Activated T-helper 1 cell treated with anti-CD3 and anti-CD28 coated beads, Interleukin-12 subunit alpha, Interleukin-12 subunit beta, Interleukin-2, Interleukin-4 antibody, amounts not matched to agents 30 ng/mL and 10 ng/mL and 1 ng/mL, durations not matched to agents 14 hours and 24 hours and 36 hours (primary cell): ENCODE results near the gene ATP11B. TPM values are rescaled to one million over a fixed set of nuclear protein-coding genes. Genes with fewer than 3 reads are reported as not detected.

Source experiments
- DNase-seq: peaks from one replicate; pipeline ENCODE4 v3.0.0; 2021; ENCODE audit warnings: low spot score
- H3K27ac Mint-ChIP-seq: one replicate; pipeline ENCODE4 v1.8.0; 2021; ENCODE audit warnings: mild to moderate bottlenecking, mixed read lengths
- H3K27me3 Mint-ChIP-seq: one replicate; pipeline ENCODE4 v1.8.0; 2022; ENCODE audit warnings: mild to moderate bottlenecking, moderate library complexity, mixed read lengths; ENCODE audit not compliant: insufficient read depth
- H3K36me3 Mint-ChIP-seq: one replicate; pipeline ENCODE4 v1.8.0; 2021; ENCODE audit warnings: low read depth, mixed read lengths
- H3K4me1 Mint-ChIP-seq: one replicate; pipeline ENCODE4 v1.8.0; 2021; ENCODE audit warnings: low read depth, mixed read lengths
- H3K4me3 Mint-ChIP-seq: one replicate; pipeline ENCODE4 v1.8.0; 2021; ENCODE audit warnings: mild to moderate bottlenecking, moderate library complexity, mixed read lengths
- H3K9me3 Mint-ChIP-seq: one replicate; pipeline ENCODE4 v1.8.0; 2021; ENCODE audit warnings: mixed read lengths
- intact Hi-C: fragments of 100-400 bp; cut with micrococcal nuclease; formaldehyde crosslinking; loops from one replicate; pipeline ENCODE4 v1.15.1; 2024
- total RNA-seq: library from RNA; stranded (reverse); gene quantifications from 2 replicates; pipeline ENCODE4 v1.2.3, GENCODE V29; 2022

The ATP11B gene
- 92.3 and 95.1 TPM in 2 replicates for total RNA-seq

GRCh38 chr3:182792901-182793662 is at the start of gene ATP11B:
Gene ATP11B, plus strand, starts transcription at chr3:182793504. Its CDS starts 256 bp downstream, at chr3:182793760.
- H3K27me3 Mint-ChIP-seq = no peaks in the 10 kb centered on the region
- intact Hi-C loops = loop anchor here (1.0 to 10.0 kb wide), 5 partner anchors 81 to 1808 kb away; partner anchors contain the start of genes DNAJC19, LAMP3 and MCCC1
- H3K27ac Mint-ChIP-seq = peak within 1 kb of the TSS; percentile 98

GRCh38 chr3:182746959-182747358 is 46.3 kb upstream of the ATP11B start:
- no peaks in the 10 kb centered on the region for H3K4me1 Mint-ChIP-seq
- no peak overlapping the region for H3K27ac Mint-ChIP-seq
- intact Hi-C loops = no loop called here
- no peaks in the 10 kb centered on the region for H3K36me3 Mint-ChIP-seq
- no peak overlapping the region for H3K4me3 Mint-ChIP-seq
- no peaks in the 10 kb centered on the region for H3K9me3 Mint-ChIP-seq
- H3K27me3 Mint-ChIP-seq = peaks cover 2% of the 10 kb centered on the region
- no peak for DNase-seq

More at GRCh38 chr3:182792901-182793662, at the start of gene ATP11B:
- DNase-seq = peak; percentile 75
- Mint-ChIP-seq H3K4me3 (peak within 1 kb of the TSS; percentile 94), H3K9me3 (no peaks in the 10 kb centered on the region), H3K36me3 (peaks cover 9% of the 10 kb centered on the region), H3K4me1 (peaks cover 34% of the 10 kb centered on the region)

- no peak for DNase-seq
- no peaks in the 10 kb centered on the region for H3K9me3 Mint-ChIP-seq
- H3K27ac Mint-ChIP-seq = no peak overlapping the region
- no peaks in the 10 kb centered on the region for H3K36me3 Mint-ChIP-seq
- H3K27me3 Mint-ChIP-seq = peaks cover 32% of the 10 kb centered on the region
- intact Hi-C loops = no loop called here
- H3K4me3 Mint-ChIP-seq = no peak overlapping the region
- no peaks in the 10 kb centered on the region for H3K4me1 Mint-ChIP-seq
These were observed 38.0 kb upstream of the ATP11B start for GRCh38 chr3:182755308-182755707.

- H3K4me1 Mint-ChIP-seq = no peaks in the 10 kb centered on the region
- intact Hi-C loops = no loop called here
- peaks cover 33% of the 10 kb centered on the region for H3K27me3 Mint-ChIP-seq
These were observed 37.6 kb upstream of the ATP11B start for GRCh38 chr3:182755712-182756111.

GRCh38 chr3:182760576-182761164 is 32.6 kb upstream of the ATP11B start:
- H3K9me3 Mint-ChIP-seq = no peaks in the 10 kb centered on the region
- H3K4me1 Mint-ChIP-seq = no peaks in the 10 kb centered on the region
- intact Hi-C loops = no loop called here
- no peaks in the 10 kb centered on the region for H3K36me3 Mint-ChIP-seq
- no peak overlapping the region for H3K4me3 Mint-ChIP-seq
- no peak overlapping the region for H3K27ac Mint-ChIP-seq
- peaks cover 37% of the 10 kb centered on the region for H3K27me3 Mint-ChIP-seq
- DNase-seq = no peak

More at GRCh38 chr3:182755712-182756111, 37.6 kb upstream of the ATP11B start:
- DNase-seq = no peak
- Mint-ChIP-seq H3K9me3 (no peaks in the 10 kb centered on the region), H3K4me3 (no peak overlapping the region), H3K36me3 (no peaks in the 10 kb centered on the region), H3K27ac (no peak overlapping the region)

- no peaks in the 10 kb centered on the region for H3K36me3 Mint-ChIP-seq
- H3K9me3 Mint-ChIP-seq = no peaks in the 10 kb centered on the region
- no peak overlapping the region for H3K27ac Mint-ChIP-seq
- intact Hi-C loops = no loop called here
- H3K4me1 Mint-ChIP-seq = no peaks in the 10 kb centered on the region
- H3K27me3 Mint-ChIP-seq = peaks cover 23% of the 10 kb centered on the region
- DNase-seq = no peak
- H3K4me3 Mint-ChIP-seq = no peak overlapping the region
These were observed 29.4 kb upstream of the ATP11B start for GRCh38 chr3:182763896-182764295.

GRCh38 chr3:182765287-182765686 is 28.0 kb upstream of the ATP11B start:
- H3K36me3 Mint-ChIP-seq = no peaks in the 10 kb centered on the region
- H3K4me1 Mint-ChIP-seq = no peaks in the 10 kb centered on the region
- no peak overlapping the region for H3K27ac Mint-ChIP-seq
- no peak for DNase-seq
- H3K27me3 Mint-ChIP-seq = peaks cover 23% of the 10 kb centered on the region
- H3K4me3 Mint-ChIP-seq = no peak overlapping the region
- intact Hi-C loops = no loop called here
- H3K9me3 Mint-ChIP-seq = no peaks in the 10 kb centered on the region

- H3K9me3 Mint-ChIP-seq = no peaks in the 10 kb centered on the region
These were observed 27.2 kb upstream of the ATP11B start for GRCh38 chr3:182766099-182766498.

GRCh38 chr3:182768413-182768812 is 24.9 kb upstream of the ATP11B start:
- H3K9me3 Mint-ChIP-seq = no peaks in the 10 kb centered on the region

More at GRCh38 chr3:182766099-182766498, 27.2 kb upstream of the ATP11B start:
- H3K27me3 Mint-ChIP-seq = peaks cover 21% of the 10 kb centered on the region
- no peaks in the 10 kb centered on the region for H3K4me1 Mint-ChIP-seq
- DNase-seq = no peak
- H3K36me3 Mint-ChIP-seq = no peaks in the 10 kb centered on the region
- no peak overlapping the region for H3K4me3 Mint-ChIP-seq
- H3K27ac Mint-ChIP-seq = no peak overlapping the region
- intact Hi-C loops = no loop called here

GRCh38 chr3:182769673-182770072 is 23.6 kb upstream of the ATP11B start:
- no peaks in the 10 kb centered on the region for H3K9me3 Mint-ChIP-seq
- no peak for DNase-seq
- no peak overlapping the region for H3K4me3 Mint-ChIP-seq
- intact Hi-C loops = no loop called here
- H3K4me1 Mint-ChIP-seq = no peaks in the 10 kb centered on the region
- no peaks in the 10 kb centered on the region for H3K36me3 Mint-ChIP-seq
- peaks cover 35% of the 10 kb centered on the region for H3K27me3 Mint-ChIP-seq
- H3K27ac Mint-ChIP-seq = no peak overlapping the region

More at GRCh38 chr3:182768413-182768812, 24.9 kb upstream of the ATP11B start:
- Mint-ChIP-seq H3K27ac (no peak overlapping the region), H3K36me3 (no peaks in the 10 kb centered on the region), H3K4me3 (no peak overlapping the region), H3K4me1 (no peaks in the 10 kb centered on the region), H3K27me3 (peaks cover 30% of the 10 kb centered on the region)
- intact Hi-C loops = no loop called here
- no peak for DNase-seq

GRCh38 chr3:182782149-182782548 is 11.2 kb upstream of the ATP11B start:
- no peak overlapping the region for H3K27ac Mint-ChIP-seq
- H3K36me3 Mint-ChIP-seq = no peaks in the 10 kb centered on the region
- H3K9me3 Mint-ChIP-seq = peaks cover 5% of the 10 kb centered on the region
- H3K4me1 Mint-ChIP-seq = peaks cover 9% of the 10 kb centered on the region
- H3K27me3 Mint-ChIP-seq = no peaks in the 10 kb centered on the region
- no peak for DNase-seq
- H3K4me3 Mint-ChIP-seq = no peak overlapping the region
- intact Hi-C loops = no loop called here

- no peaks in the 10 kb centered on the region for H3K27me3 Mint-ChIP-seq
- H3K4me1 Mint-ChIP-seq = peaks cover 12% of the 10 kb centered on the region
- peaks cover under 1% of the 10 kb centered on the region for H3K9me3 Mint-ChIP-seq
- no peak overlapping the region for H3K27ac Mint-ChIP-seq
- no peaks in the 10 kb centered on the region for H3K36me3 Mint-ChIP-seq
- no peak for DNase-seq
- H3K4me3 Mint-ChIP-seq = no peak overlapping the region
- intact Hi-C loops = no loop called here
These were observed 10.2 kb upstream of the ATP11B start for GRCh38 chr3:182783106-182783505.

- H3K36me3 Mint-ChIP-seq = no peaks in the 10 kb centered on the region
These were observed 8.8 kb upstream of the ATP11B start for GRCh38 chr3:182784542-182784941.

More at GRCh38 chr3:182784542-182784941, 8.8 kb upstream of the ATP11B start:
- DNase-seq = no peak
- intact Hi-C loops = no loop called here
- Mint-ChIP-seq H3K27ac (no peak overlapping the region), H3K4me1 (peaks cover 15% of the 10 kb centered on the region), H3K4me3 (no peak overlapping the region), H3K27me3 (no peaks in the 10 kb centered on the region), H3K9me3 (no peaks in the 10 kb centered on the region)
